Rectal smooth muscle tissue (tissue), 1 donor: Measurements from ENCODE around the gene UBAP2.

Experiments
- H3K27ac ChIP-seq: one replicate; pipeline ENCODE4 v1.7.0; 2013; ENCODE audit warnings: low read depth, low read length, inconsistent platforms
- H3K27me3 ChIP-seq: one replicate; pipeline ENCODE4 v1.7.0; 2013; ENCODE audit warnings: low read length; ENCODE audit not compliant: control insufficient read depth, insufficient read depth
- H3K36me3 ChIP-seq: one replicate; pipeline ENCODE4 v1.7.0; 2013; ENCODE audit warnings: low read length; ENCODE audit not compliant: control insufficient read depth, insufficient read depth
- H3K4me1 ChIP-seq: one replicate; pipeline ENCODE4 v1.7.0; 2013; ENCODE audit warnings: low read length; ENCODE audit not compliant: control insufficient read depth, insufficient read depth
- H3K4me3 ChIP-seq: one replicate; pipeline ENCODE4 v1.7.0; 2013; ENCODE audit warnings: low read length
- H3K9ac ChIP-seq: one replicate; pipeline ENCODE4 v1.7.0; 2013; ENCODE audit warnings: low read length

Gene UBAP2

DNA sequence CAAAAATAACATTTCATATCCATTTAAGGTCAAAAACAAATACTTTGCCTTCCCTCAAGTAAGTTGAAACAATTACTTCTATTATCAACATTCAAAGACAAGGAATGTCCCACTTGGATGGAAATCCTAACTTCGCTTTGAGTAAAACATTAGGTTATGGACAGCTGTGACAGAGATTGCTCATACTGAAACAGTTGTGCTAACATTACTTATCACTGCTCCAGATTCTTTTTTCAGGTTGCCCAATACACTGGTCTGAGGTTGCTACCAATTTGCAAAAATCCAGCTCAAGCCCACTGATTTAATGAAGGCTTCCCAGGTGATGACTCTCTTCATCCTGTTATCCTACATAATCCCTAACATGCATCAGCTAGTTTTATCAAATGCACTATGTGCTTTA lies 98.3 kb downstream of the UBAP2 start:
- Histone ChIP-seq H3K36me3 (peaks cover 7% of the 10 kb centered on the region), H3K27me3 (no peaks in the 10 kb centered on the region)

DNA sequence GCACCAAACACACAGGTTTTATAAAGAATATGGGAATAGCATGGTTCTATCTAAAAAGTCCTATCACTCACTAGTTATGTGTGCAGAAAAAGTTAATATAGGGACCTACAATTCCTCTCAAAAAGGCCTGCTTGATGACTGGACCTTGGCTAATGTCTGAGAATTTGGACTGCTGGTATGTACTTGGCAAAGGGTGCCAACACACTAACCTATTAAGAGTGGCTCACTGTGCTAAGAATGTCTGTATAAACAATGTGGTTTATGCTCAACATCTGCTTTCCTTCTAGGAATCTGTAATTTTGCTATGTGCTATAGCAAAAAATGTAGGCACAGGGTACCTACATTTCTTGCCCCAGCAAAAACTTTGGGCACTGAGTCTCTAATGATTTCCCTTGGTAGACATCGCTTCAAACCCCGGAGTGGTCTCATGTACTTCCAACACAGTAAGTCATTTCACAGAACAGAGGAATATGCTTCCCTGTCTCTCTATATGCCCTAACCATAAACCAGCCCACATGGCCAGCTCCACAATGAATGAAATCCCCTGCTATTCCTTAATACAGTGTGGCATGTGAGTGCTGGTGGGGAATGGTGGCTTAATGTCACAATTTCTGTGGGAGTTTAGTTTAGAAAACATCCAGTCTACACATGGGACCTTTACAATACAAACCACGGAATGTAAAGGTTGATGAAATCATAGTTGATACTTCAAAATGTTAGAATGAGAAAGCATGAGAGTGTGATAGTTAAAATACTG lies 101.7 kb downstream of the UBAP2 start:
- Histone ChIP-seq H3K36me3 (peaks cover 9% of the 10 kb centered on the region), H3K4me3 (no peak overlapping the region), H3K9ac (no peak overlapping the region), H3K27me3 (no peaks in the 10 kb centered on the region), H3K27ac (no peak overlapping the region), H3K4me1 (peaks cover 4% of the 10 kb centered on the region)

More for the DNA sequence above, 98.3 kb downstream of the UBAP2 start:
- Histone ChIP-seq H3K4me3 (no peak overlapping the region), H3K9ac (no peak overlapping the region), H3K27ac (no peak overlapping the region), H3K4me1 (peaks cover 4% of the 10 kb centered on the region)

DNA sequence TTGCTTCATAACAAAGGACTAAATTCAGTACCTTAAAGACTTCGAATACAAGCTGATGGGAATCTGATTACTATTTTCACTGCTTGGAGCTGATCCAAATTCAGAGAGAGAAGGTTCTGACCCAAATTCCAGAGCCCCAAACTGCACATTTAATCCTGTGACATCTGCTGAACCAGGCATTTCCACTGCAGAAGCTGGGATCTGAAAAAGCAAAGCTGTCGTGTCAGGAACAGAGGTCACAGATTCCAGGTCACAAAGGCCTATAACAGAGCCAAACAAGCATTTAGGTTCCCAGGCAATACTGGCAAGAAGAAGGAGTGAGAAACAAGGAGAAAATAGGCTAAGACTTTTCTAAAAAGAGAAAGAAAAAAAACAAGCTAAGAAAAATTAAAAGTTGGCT lies 105.3 kb downstream of the UBAP2 start:
- Histone ChIP-seq H3K9ac (no peak overlapping the region), H3K4me3 (no peak overlapping the region), H3K27me3 (no peaks in the 10 kb centered on the region), H3K36me3 (peaks cover 11% of the 10 kb centered on the region), H3K27ac (no peak overlapping the region), H3K4me1 (peaks cover 4% of the 10 kb centered on the region)

DNA sequence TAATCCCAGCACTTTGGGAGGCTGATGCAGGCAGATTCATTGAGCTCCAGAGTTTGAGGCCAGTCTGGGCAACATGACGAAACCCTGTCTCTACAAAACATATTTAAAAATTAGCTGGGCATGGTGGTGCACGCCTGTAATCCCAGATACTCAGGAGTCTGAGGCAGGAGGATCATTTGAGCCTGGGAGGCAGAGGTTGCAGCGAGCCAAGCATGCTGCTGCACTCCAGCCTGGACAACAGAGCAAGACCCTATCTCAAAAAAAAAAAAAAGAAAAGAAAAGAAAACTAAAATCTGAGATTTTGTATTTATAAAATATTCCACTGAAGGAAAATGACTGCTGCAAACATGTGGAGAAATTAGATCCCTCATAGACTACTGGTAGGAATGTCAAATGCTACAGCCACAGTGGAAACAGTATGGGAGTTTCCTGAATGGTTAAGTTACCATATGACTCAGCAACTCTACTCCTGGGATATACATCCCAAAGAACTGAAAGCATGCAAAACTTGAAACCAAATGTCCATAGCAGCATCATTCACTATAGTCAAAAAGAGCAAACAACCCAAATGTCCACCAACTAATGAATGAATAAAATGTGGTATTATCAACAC lies 106.1 kb downstream of the UBAP2 start:
- H3K27me3 ChIP-seq = no peaks in the 10 kb centered on the region
- peaks cover 12% of the 10 kb centered on the region for H3K36me3 ChIP-seq
- H3K9ac ChIP-seq = no peak overlapping the region

DNA sequence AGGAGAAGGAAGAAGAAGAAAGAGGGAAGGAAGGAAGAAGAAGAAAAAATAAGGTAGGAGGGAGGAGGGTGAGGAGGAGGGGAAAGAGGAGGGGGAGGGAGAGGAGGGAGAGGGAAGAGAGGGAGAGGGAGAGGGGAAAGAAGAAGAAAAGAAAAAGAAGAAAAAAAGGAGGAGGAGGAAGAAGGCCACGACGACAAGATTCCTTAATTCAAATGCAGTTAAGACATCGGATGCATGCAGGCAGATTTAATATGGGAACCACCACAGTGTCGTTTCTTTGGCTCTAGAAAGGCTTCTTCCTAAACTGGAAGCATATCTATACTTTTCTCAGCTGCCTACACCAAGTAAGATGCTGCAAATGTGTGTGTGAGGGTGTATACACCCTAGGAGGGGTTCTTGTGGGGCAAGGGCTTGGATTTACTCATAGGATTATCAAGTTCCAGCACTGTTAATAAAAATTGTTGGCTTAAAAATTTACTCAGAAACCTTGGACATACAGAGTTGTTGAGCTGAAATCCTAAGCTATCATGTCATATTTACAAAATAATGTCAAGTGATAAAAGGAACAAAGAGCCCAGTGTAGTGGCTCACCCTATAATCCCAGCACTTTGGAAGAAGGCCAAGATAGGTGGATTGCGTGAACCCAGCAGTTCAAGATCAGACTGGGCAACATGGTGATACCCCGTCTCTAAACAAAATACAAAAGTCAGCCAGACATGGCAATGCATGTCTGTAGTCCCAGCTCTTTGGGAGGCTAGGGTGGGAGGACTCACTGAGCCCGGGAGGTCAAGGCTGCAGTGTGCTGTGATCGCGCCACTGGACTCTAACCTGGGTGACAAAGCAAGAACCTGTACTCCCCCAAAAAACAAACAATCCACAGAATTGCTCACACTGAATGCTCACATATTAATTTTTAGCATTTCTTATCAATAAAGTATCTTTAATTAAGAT lies 108.5 kb downstream of the UBAP2 start:
- H3K27ac ChIP-seq = no peak overlapping the region
- H3K4me1 ChIP-seq = no peaks in the 10 kb centered on the region
- no peak overlapping the region for H3K9ac ChIP-seq
- no peak overlapping the region for H3K4me3 ChIP-seq
- no peaks in the 10 kb centered on the region for H3K27me3 ChIP-seq
- H3K36me3 ChIP-seq = peaks cover 12% of the 10 kb centered on the region

More for the DNA sequence above, 106.1 kb downstream of the UBAP2 start:
- H3K4me1 ChIP-seq = peaks cover 4% of the 10 kb centered on the region
- H3K27ac ChIP-seq = no peak overlapping the region
- H3K4me3 ChIP-seq = no peak overlapping the region

DNA sequence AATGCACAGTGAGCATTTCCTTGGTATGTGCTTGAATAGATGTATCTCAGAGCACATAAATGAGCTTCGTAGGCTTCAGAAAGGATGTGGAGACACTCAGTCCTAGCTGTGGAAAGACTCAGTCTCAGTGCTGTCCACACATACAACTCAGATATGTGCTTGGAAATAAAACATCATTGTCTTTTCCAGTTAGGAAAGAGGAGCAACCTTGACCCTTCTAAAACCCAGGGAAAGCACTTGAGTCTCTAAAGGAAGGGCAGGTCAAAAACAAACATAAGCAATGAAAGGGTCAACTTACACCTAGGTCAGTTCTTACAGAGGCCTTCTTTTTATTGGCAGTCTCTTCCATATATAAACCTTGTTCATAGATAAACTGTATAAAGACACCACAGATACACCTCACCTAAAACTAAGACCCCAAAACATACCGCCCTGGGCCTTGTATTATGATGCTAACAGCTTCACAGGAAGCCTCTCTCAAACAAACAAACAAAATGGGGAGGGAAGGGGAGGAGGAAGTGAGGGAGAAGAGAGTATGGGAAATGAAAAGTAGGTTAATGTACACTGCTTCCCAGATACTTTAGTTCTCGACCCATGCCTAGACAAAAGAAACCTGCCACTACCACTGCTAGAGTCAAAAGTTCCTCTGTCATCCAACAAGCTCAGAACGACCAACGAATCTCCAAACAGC lies 114.4 kb downstream of the UBAP2 start:
- H3K27ac ChIP-seq = no peak overlapping the region
- no peaks in the 10 kb centered on the region for H3K4me1 ChIP-seq
- H3K9ac ChIP-seq = no peak overlapping the region
- H3K27me3 ChIP-seq = no peaks in the 10 kb centered on the region
- no peak overlapping the region for H3K4me3 ChIP-seq
- H3K36me3 ChIP-seq = peaks cover 36% of the 10 kb centered on the region

DNA sequence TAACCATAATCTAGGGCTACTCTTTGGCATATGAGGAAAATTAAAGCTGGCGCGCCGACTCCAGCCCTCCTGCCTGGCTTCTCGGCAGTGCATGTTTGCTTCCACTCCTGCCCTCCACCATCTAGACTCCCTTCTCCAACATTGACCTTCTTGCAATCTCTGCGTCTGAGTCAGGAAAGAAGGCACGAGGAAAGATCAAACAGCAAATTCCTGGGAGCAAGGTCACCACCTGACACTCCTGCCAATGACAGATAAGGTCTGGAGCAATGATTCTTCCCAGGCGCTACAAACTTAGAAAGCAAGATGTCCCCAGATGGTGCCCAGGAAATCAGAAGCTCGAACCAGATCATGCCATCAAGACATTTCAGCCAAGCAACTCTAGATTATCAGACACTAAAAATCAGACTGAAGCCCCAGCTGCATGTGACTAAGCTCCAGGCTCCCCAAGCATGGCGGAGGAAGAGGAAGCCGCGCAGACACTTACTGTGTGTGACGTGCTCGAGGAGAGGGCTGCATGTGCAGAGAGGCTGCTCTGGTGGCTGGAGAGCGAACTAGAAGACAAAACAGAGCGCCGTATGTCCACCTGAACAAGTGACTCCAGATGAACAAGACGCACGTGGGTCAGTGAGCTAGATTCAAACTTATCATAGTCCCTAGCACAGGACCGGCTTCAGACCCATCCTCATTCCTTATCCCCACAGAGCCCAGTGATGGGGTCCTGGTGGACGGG lies 116.4 kb downstream of the UBAP2 start:
- peaks cover 39% of the 10 kb centered on the region for H3K36me3 ChIP-seq
- H3K4me1 ChIP-seq = no peaks in the 10 kb centered on the region
- H3K9ac ChIP-seq = no peak overlapping the region
- no peaks in the 10 kb centered on the region for H3K27me3 ChIP-seq
- no peak overlapping the region for H3K4me3 ChIP-seq
- no peak overlapping the region for H3K27ac ChIP-seq

DNA sequence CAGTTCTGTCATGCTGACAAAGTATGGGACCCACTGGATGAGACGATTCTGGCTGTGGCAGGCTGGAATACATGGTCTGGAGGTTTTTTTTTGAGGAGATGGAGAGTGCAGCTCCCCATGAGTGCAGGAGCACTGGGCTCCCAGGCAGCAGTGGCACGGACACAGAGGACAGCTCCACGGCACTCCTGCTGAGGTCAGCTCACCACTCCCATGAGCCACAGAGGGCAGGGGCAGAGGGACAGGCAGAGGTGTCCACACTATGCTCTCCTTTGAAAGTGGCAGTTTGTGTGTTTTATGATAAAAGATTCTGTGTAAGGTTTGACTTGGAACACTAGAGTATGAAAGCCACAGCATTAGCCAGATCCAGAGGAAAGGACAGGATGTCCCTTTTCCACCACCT lies 117.4 kb downstream of the UBAP2 start:
- Histone ChIP-seq H3K9ac (no peak overlapping the region), H3K27me3 (no peaks in the 10 kb centered on the region), H3K27ac (no peak overlapping the region), H3K36me3 (peaks cover 48% of the 10 kb centered on the region), H3K4me3 (no peak overlapping the region), H3K4me1 (no peaks in the 10 kb centered on the region)

DNA sequence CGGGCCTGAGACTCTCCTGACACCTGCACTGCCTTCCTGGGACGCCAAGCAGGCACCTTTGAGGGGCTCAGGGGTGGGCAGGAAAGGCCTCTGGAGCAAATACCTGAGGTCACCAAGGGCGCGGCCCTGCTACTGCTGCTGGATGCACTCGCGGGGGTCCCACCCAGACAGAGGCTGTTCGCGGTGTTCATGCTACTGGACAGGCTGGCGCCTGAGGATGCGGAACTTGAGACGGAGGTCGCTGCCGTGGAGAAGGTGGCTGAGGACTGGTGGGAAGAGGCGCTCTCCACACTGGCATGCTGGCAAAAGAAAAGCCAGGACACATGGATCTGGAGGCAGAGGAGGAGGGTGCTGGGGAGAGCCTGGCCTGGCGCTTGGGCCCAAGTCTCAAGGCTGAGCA lies 121.0 kb downstream of the UBAP2 start:
- Histone ChIP-seq H3K27ac (no peak overlapping the region), H3K27me3 (no peaks in the 10 kb centered on the region), H3K9ac (no peak overlapping the region), H3K4me1 (no peaks in the 10 kb centered on the region), H3K4me3 (no peak overlapping the region), H3K36me3 (peaks cover 51% of the 10 kb centered on the region)

DNA sequence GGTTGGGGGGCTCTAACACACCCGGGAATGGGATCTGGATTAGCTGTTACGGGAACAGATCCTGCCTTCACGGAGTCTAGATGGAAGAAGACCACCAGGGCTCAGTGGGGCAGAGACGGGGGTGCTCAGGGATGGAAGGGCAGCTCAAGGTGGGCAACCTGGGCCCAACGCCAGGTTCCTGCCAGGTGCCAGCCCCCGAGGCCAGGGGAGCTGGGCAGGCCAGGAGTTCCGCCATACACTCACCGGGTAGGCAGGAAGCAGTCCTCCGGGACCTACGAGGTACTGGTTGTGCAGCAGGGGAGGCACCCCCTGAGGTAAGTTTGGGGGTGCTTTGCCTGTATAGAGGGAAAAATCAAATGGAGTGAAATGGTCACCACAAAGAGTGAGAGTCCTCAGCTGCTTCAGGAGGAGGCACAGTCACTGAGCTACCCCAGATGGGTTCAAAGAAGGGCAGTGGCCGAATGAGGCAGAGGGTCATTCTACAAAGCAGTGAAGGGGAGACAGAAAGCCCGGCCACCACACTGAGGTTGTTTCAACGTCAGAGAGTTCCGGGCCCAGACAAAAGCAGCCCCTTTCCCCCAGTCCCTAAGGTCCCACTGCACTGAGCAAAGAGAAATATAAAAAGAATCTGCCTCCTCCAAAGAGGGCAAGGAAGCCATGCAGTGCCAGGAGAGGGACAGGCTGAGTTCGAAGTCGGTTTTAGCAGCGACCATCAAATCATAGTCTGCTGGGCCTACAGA lies 121.8 kb downstream of the UBAP2 start:
- Histone ChIP-seq H3K27ac (no peak overlapping the region), H3K36me3 (peaks cover 46% of the 10 kb centered on the region)

More for the DNA sequence above, 121.8 kb downstream of the UBAP2 start:
- Histone ChIP-seq H3K27me3 (no peaks in the 10 kb centered on the region), H3K4me1 (no peaks in the 10 kb centered on the region), H3K4me3 (no peak overlapping the region), H3K9ac (no peak overlapping the region)
